ENCODE measurements around the gene DRAM2. TPM values are rescaled to one million over a fixed set of nuclear protein-coding genes. Genes with fewer than 3 reads are reported as not detected.

Gene DRAM2
- total and polyA plus RNA-seq, 10 of the 15 experiments (the other 5 are each of a cell fraction or from before 2014, with no cell fraction given): 39.1 to 229 (median 79.4) TPM

DNA sequence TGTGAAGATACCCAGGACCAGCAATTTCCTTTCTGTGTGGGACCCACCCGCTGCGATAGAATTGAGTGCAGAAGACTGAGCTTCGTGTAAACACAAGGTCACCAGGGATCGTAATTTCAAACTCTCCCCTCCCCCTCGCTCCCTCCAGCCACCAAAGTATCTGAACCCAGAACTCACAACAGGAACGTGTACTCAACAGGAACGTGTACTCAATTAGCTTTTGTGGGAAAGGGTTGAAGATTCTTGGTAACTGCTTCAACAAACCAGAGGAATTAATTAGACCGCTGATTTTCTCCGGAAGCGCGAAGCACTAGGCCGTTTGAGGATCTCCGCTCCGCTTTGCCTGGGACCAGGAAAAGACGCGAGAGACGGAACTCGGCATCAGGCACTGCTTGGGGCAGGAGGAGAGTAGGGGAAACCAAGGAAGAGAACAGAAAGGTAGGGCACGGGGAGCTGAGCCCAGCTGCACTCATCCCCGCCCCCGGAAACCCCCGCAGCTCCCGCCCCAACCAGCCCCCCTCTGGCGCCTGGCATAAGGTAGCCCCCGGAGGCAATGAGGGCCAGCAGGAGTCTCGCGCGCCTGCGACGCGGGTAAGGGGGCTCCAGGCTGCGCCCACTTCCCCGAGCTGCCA is 453 bp downstream of the DRAM2 start (continued):
- no peak for TF ChIP-seq JUND (IDR thresholded peaks at IDR 0.05; ENCODE audit: low read depth, low read length)
- no peak for TF ChIP-seq CEBPZ (IDR thresholded peaks at IDR 0.05; ENCODE audit: low read depth, low read length)
- no peak for TF ChIP-seq POLR2A (IDR thresholded peaks at IDR 0.05; ENCODE audit: low read depth, low read length)
- TF ChIP-seq TCF3 (IDR thresholded peaks at IDR 0.05; ENCODE audit: borderline replicate concordance, insufficient read depth, low read depth, low read length): no peak
- TF ChIP-seq RELA (IDR thresholded peaks at IDR 0.05; ENCODE audit: borderline replicate concordance, partially characterized antibody): peak; percentile 30
- TF ChIP-seq PKNOX1 (IDR thresholded peaks at IDR 0.05): no peak
- TF ChIP-seq LARP7 (IDR thresholded peaks at IDR 0.05): no peak
- TF ChIP-seq RAD21 (IDR thresholded peaks at IDR 0.05; ENCODE audit: insufficient read depth, low read depth, low read length): 0 out of 2 replicates have a peak, but pooled peaks have one; percentile 5
- no peak for TF ChIP-seq USF2 (IDR thresholded peaks at IDR 0.05; ENCODE audit: borderline replicate concordance, low read depth, low read length)
- no peak for TF ChIP-seq MTA3 (IDR thresholded peaks at IDR 0.05; ENCODE audit: borderline replicate concordance, low read length)
- TF ChIP-seq NR2F1 (conservative IDR thresholded peaks at IDR 0.05): peak; percentile 47; the same call in 1 of the 2 replicates
- TF ChIP-seq TBL1XR1 (IDR thresholded peaks at IDR 0.05; ENCODE audit: low read depth, low read length): no peak
- TF ChIP-seq SMAD1 (IDR thresholded peaks at IDR 0.05; ENCODE audit: low read depth, partially characterized antibody): no peak
- TF ChIP-seq TCF12 (IDR thresholded peaks at IDR 0.05; ENCODE audit: low read depth, low read length): peak; percentile 53
- peak; percentile 67 to 80 for TF ChIP-seq IKZF2 (IDR thresholded peaks at IDR 0.05)
- TF ChIP-seq MEF2B (IDR thresholded peaks at IDR 0.05; ENCODE audit: partially characterized antibody, poor library complexity, severe bottlenecking): no peak
- TF ChIP-seq SUPT20H (IDR thresholded peaks at IDR 0.05; ENCODE audit: borderline replicate concordance, control insufficient read depth, low read depth, low read length): no peak
- no peak for TF ChIP-seq KLF5 (IDR thresholded peaks at IDR 0.05; ENCODE audit: partially characterized antibody)
- 0 out of 4 replicates have a peak, but pooled peaks of 1 of the 2 experiments have one; percentile 12 for TF ChIP-seq BHLHE40 (IDR thresholded peaks at IDR 0.05; ENCODE audit: borderline replicate concordance in 1 of 2, low read depth in 2 of 2, low read length in 1 of 2)
- TF ChIP-seq NBN (IDR thresholded peaks at IDR 0.05): peak; percentile 66; the same call in 1 of the 2 replicates
- TF ChIP-seq RBBP5 (conservative IDR thresholded peaks at IDR 0.05): no peak
- TF ChIP-seq, protein P1, sequence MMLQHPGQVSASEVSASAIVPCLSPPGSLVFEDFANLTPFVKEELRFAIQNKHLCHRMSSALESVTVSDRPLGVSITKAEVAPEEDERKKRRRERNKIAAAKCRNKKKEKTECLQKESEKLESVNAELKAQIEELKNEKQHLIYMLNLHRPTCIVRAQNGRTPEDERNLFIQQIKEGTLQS (IDR thresholded peaks at IDR 0.05; ENCODE audit: borderline replicate concordance, extremely low read depth, low read depth, low read length): no peak
- TF ChIP-seq HDGF (IDR thresholded peaks at IDR 0.05): 0 out of 2 replicates have a peak, but pooled peaks have one; percentile 31
- no peak for TF ChIP-seq NFYB (IDR thresholded peaks at IDR 0.05; ENCODE audit: insufficient read depth, low read depth, low read length)
